Measurements from ENCODE around the gene SIGLEC11.

GRCh38 chr19:49940482-49940791, 20.5 kb downstream of the SIGLEC11 start:
- TF ChIP-seq, protein P1, sequence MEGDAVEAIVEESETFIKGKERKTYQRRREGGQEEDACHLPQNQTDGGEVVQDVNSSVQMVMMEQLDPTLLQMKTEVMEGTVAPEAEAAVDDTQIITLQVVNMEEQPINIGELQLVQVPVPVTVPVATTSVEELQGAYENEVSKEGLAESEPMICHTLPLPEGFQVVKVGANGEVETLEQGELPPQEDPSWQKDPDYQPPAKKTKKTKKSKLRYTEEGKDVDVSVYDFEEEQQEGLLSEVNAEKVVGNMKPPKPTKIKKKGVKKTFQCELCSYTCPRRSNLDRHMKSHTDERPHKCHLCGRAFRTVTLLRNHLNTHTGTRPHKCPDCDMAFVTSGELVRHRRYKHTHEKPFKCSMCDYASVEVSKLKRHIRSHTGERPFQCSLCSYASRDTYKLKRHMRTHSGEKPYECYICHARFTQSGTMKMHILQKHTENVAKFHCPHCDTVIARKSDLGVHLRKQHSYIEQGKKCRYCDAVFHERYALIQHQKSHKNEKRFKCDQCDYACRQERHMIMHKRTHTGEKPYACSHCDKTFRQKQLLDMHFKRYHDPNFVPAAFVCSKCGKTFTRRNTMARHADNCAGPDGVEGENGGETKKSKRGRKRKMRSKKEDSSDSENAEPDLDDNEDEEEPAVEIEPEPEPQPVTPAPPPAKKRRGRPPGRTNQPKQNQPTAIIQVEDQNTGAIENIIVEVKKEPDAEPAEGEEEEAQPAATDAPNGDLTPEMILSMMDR (IDR thresholded peaks at IDR 0.05): no peak
- no peak for TF ChIP-seq EZH2 (IDR thresholded peaks at IDR 0.05)
